Skeletal muscle satellite cell (primary cell): ENCODE results near the gene PDZD2.

Experiments used
- H3K27me3 ChIP-seq: 2 replicates; pipeline ENCODE4 v1.7.0; 2013; ENCODE audit warnings: low read length; ENCODE audit not compliant: control insufficient read depth, insufficient read depth
- H3K36me3 ChIP-seq: 2 replicates; pipeline ENCODE4 v1.7.0; 2013; ENCODE audit warnings: mild to moderate bottlenecking, control low read depth, low read length; ENCODE audit not compliant: insufficient read depth
- H3K4me1 ChIP-seq: 2 replicates; pipeline ENCODE4 v1.7.0; 2013; ENCODE audit warnings: low read length; ENCODE audit not compliant: control insufficient read depth, insufficient read depth
- H3K4me2 ChIP-seq: 2 replicates; pipeline ENCODE4 v1.7.0; 2013; ENCODE audit warnings: mild to moderate bottlenecking, low read length
- H3K4me3 ChIP-seq: 2 replicates; pipeline ENCODE4 v1.7.0; 2013; ENCODE audit warnings: low read length
- H3K9ac ChIP-seq: 2 replicates; pipeline ENCODE4 v1.7.0; 2013; ENCODE audit warnings: mild to moderate bottlenecking, low read depth, low read length, moderate library complexity
- H3K9me3 ChIP-seq: replicated peaks from 2 replicates; pipeline ENCODE4 v1.7.0; 2013; ENCODE audit warnings: mild to moderate bottlenecking, control low read depth, low read length

Gene PDZD2

GRCh38 chr5:31992377-31992776 lies 353.4 kb downstream of the PDZD2 start:
- H3K27me3 ChIP-seq, result peaks cover 3% of the 10 kb centered on the region
- no peak overlapping the region for H3K4me3 ChIP-seq
- H3K36me3 ChIP-seq, result no peaks in the 10 kb centered on the region
- H3K9ac ChIP-seq, result no peak overlapping the region
- no peaks in the 10 kb centered on the region for H3K9me3 ChIP-seq
- peaks cover 39% of the 10 kb centered on the region for H3K4me1 ChIP-seq
- no peak overlapping the region for H3K4me2 ChIP-seq

- H3K27me3 ChIP-seq, result peaks cover 7% of the 10 kb centered on the region
Measured at GRCh38 chr5:31993165-31993961, 354.4 kb downstream of the PDZD2 start.

GRCh38 chr5:31995006-31995405 lies 356.1 kb downstream of the PDZD2 start:
- Histone ChIP-seq H3K4me3 (no peak overlapping the region), H3K27me3 (peaks cover 14% of the 10 kb centered on the region), H3K36me3 (no peaks in the 10 kb centered on the region), H3K4me2 (no peak overlapping the region), H3K4me1 (peaks cover 24% of the 10 kb centered on the region), H3K9me3 (no peaks in the 10 kb centered on the region), H3K9ac (no peak overlapping the region)

More at GRCh38 chr5:31993165-31993961, 354.4 kb downstream of the PDZD2 start:
- Histone ChIP-seq H3K4me2 (peak overlapping the region; percentile 21), H3K36me3 (no peaks in the 10 kb centered on the region), H3K4me3 (no peak overlapping the region), H3K9ac (no peak overlapping the region), H3K4me1 (peaks cover 34% of the 10 kb centered on the region), H3K9me3 (no peaks in the 10 kb centered on the region)

- Histone ChIP-seq H3K36me3 (no peaks in the 10 kb centered on the region), H3K9ac (no peak overlapping the region), H3K9me3 (no peaks in the 10 kb centered on the region), H3K4me2 (no peak overlapping the region), H3K4me1 (peaks cover 17% of the 10 kb centered on the region), H3K27me3 (peaks cover 14% of the 10 kb centered on the region), H3K4me3 (no peak overlapping the region)
Measured at GRCh38 chr5:31995714-31996113, 356.8 kb downstream of the PDZD2 start.

- H3K4me1 ChIP-seq, result peaks cover 12% of the 10 kb centered on the region
- no peak overlapping the region for H3K9ac ChIP-seq
- no peak overlapping the region for H3K4me2 ChIP-seq
- no peak overlapping the region for H3K4me3 ChIP-seq
- no peaks in the 10 kb centered on the region for H3K9me3 ChIP-seq
- peaks cover 23% of the 10 kb centered on the region for H3K27me3 ChIP-seq
- no peaks in the 10 kb centered on the region for H3K36me3 ChIP-seq
Measured at GRCh38 chr5:31996909-31997308, 358.0 kb downstream of the PDZD2 start.

DNA sequence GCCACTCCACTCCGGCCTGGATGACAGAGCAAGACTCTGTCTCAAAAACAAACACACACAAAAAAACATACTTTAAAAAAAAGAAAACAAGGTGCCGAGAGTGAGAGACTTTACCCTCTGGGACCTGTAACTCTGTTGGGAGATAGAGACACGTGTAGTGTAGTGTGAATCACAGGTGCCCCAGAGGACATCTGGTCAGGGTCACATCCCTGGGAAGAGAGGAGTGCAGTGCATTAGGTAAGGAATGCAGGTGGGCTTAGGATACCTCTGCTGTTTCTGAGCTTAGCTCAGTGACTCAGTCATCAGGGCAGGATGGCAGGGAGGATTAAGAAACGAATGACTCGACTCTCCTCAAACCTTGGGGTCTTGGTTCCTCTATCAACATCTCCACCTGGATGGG lies 360.5 kb downstream of the PDZD2 start:
- Histone ChIP-seq H3K27me3 (peaks cover 27% of the 10 kb centered on the region), H3K4me2 (no peak overlapping the region), H3K4me3 (no peak overlapping the region), H3K9ac (no peak overlapping the region), H3K9me3 (no peaks in the 10 kb centered on the region), H3K36me3 (no peaks in the 10 kb centered on the region), H3K4me1 (no peaks in the 10 kb centered on the region)

DNA sequence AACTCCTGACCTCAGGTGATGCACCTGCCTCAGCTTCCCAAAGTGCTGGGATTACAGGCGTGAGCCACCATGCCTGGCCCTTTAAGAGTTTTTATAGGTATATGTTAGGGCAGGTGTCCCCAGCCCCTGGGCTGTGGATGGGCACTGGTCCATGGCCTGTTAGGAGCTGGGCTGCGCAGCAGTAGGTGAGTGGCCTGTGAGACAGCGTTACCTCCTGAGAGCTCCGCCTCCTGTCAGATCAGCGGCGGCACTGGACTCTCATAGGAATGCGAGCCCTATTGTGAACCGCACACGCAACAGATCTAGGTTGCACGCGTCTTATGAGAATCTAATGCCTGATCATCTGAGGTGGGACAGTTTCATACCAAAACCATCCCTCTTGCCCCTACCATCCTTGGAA lies 361.8 kb downstream of the PDZD2 start:
- Histone ChIP-seq H3K9me3 (no peaks in the 10 kb centered on the region), H3K9ac (no peak overlapping the region), H3K4me2 (no peak overlapping the region), H3K4me1 (no peaks in the 10 kb centered on the region), H3K36me3 (no peaks in the 10 kb centered on the region), H3K4me3 (no peak overlapping the region), H3K27me3 (peaks cover 33% of the 10 kb centered on the region)

GRCh38 chr5:32001284-32001683 lies 362.4 kb downstream of the PDZD2 start:
- Histone ChIP-seq H3K4me1 (no peaks in the 10 kb centered on the region), H3K9me3 (no peaks in the 10 kb centered on the region), H3K4me2 (no peak overlapping the region), H3K4me3 (no peak overlapping the region), H3K27me3 (peaks cover 33% of the 10 kb centered on the region), H3K9ac (no peak overlapping the region), H3K36me3 (no peaks in the 10 kb centered on the region)

GRCh38 chr5:32001707-32002106 lies 362.8 kb downstream of the PDZD2 start:
- Histone ChIP-seq H3K9ac (no peak overlapping the region), H3K9me3 (no peaks in the 10 kb centered on the region), H3K4me1 (no peaks in the 10 kb centered on the region), H3K27me3 (peaks cover 33% of the 10 kb centered on the region), H3K36me3 (no peaks in the 10 kb centered on the region), H3K4me2 (no peak overlapping the region), H3K4me3 (no peak overlapping the region)

GRCh38 chr5:32002755-32003154 lies 363.8 kb downstream of the PDZD2 start:
- no peak overlapping the region for H3K4me3 ChIP-seq

GRCh38 chr5:32003981-32004380 lies 365.1 kb downstream of the PDZD2 start:
- Histone ChIP-seq H3K36me3 (no peaks in the 10 kb centered on the region), H3K27me3 (peaks cover 20% of the 10 kb centered on the region), H3K9me3 (no peaks in the 10 kb centered on the region), H3K9ac (no peak overlapping the region), H3K4me2 (no peak overlapping the region), H3K4me1 (no peaks in the 10 kb centered on the region), H3K4me3 (no peak overlapping the region)

More at GRCh38 chr5:32002755-32003154, 363.8 kb downstream of the PDZD2 start:
- H3K4me2 ChIP-seq, result no peak overlapping the region
- no peaks in the 10 kb centered on the region for H3K36me3 ChIP-seq
- no peaks in the 10 kb centered on the region for H3K9me3 ChIP-seq
- no peak overlapping the region for H3K9ac ChIP-seq
- H3K27me3 ChIP-seq, result peaks cover 28% of the 10 kb centered on the region
- H3K4me1 ChIP-seq, result no peaks in the 10 kb centered on the region

DNA sequence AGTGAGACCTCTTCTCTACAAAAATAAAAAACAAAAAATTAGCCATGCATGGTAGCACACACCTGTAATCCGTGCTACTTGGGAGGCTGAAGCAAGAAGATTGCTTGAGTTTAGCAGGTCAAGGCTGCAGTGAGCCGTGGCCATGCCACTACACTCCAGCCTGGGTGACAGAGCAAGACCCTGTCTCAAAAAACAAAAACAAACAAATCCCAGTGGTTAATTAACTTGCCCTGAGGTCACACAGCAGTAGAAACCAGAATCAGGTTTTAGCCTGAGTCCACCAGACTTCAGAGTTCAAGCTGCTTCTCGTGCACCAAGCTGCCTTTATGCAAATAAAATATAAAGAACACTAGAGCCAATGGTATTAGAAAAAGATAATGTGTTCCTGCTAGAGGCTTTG lies 365.5 kb downstream of the PDZD2 start:
- H3K9ac ChIP-seq, result no peak overlapping the region
- no peak overlapping the region for H3K4me3 ChIP-seq
- no peak overlapping the region for H3K4me2 ChIP-seq
- no peaks in the 10 kb centered on the region for H3K9me3 ChIP-seq
- H3K36me3 ChIP-seq, result no peaks in the 10 kb centered on the region
- H3K4me1 ChIP-seq, result no peaks in the 10 kb centered on the region
- peaks cover 20% of the 10 kb centered on the region for H3K27me3 ChIP-seq
